Measurements from ENCODE around the gene PHTF2.

- TF ChIP-seq, protein P1, sequence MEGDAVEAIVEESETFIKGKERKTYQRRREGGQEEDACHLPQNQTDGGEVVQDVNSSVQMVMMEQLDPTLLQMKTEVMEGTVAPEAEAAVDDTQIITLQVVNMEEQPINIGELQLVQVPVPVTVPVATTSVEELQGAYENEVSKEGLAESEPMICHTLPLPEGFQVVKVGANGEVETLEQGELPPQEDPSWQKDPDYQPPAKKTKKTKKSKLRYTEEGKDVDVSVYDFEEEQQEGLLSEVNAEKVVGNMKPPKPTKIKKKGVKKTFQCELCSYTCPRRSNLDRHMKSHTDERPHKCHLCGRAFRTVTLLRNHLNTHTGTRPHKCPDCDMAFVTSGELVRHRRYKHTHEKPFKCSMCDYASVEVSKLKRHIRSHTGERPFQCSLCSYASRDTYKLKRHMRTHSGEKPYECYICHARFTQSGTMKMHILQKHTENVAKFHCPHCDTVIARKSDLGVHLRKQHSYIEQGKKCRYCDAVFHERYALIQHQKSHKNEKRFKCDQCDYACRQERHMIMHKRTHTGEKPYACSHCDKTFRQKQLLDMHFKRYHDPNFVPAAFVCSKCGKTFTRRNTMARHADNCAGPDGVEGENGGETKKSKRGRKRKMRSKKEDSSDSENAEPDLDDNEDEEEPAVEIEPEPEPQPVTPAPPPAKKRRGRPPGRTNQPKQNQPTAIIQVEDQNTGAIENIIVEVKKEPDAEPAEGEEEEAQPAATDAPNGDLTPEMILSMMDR (IDR thresholded peaks at IDR 0.05 in 2 of 3, conservative IDR thresholded peaks at IDR 0.05 in 1 of 3; ENCODE audit: control insufficient read depth in 2 of 3, extremely low read depth in 1 of 3, insufficient read depth in 1 of 3, low read depth in 3 of 3, low read length in 3 of 3): no peak
- TF ChIP-seq POU2F2 (IDR thresholded peaks at IDR 0.05; ENCODE audit: borderline replicate concordance, low read depth, low read length) (no peak), ATF3 (IDR thresholded peaks at IDR 0.05; ENCODE audit: borderline replicate concordance, extremely low read depth, low read depth, low read length) (no peak), SRF (IDR thresholded peaks at IDR 0.05; ENCODE audit: low read depth in 2 of 2, low read length in 2 of 2) (no peak), ZBED1 (IDR thresholded peaks at IDR 0.05; ENCODE audit: borderline replicate concordance) (no peak), POLR2AphosphoS5 (IDR thresholded peaks at IDR 0.05; ENCODE audit: low read length) (no peak), POLR2A (IDR thresholded peaks at IDR 0.05; ENCODE audit: low read depth, low read length) (0 out of 2 replicates have a peak, but pooled peaks have one; percentile 32), CUX1 (IDR thresholded peaks at IDR 0.05; ENCODE audit: insufficient replicate concordance, low read depth, low read length) (no peak), NFIC (IDR thresholded peaks at IDR 0.05; ENCODE audit: low read depth, low read length) (no peak)
- TF ChIP-seq, protein P2, sequence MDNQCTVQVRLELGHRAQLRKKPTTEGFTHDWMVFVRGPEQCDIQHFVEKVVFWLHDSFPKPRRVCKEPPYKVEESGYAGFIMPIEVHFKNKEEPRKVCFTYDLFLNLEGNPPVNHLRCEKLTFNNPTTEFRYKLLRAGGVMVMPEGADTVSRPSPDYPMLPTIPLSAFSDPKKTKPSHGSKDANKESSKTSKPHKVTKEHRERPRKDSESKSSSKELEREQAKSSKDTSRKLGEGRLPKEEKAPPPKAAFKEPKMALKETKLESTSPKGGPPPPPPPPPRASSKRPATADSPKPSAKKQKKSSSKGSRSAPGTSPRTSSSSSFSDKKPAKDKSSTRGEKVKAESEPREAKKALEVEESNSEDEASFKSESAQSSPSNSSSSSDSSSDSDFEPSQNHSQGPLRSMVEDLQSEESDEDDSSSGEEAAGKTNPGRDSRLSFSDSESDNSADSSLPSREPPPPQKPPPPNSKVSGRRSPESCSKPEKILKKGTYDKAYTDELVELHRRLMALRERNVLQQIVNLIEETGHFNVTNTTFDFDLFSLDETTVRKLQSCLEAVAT (IDR thresholded peaks at IDR 0.05): no peak
- TF ChIP-seq, protein P3, sequence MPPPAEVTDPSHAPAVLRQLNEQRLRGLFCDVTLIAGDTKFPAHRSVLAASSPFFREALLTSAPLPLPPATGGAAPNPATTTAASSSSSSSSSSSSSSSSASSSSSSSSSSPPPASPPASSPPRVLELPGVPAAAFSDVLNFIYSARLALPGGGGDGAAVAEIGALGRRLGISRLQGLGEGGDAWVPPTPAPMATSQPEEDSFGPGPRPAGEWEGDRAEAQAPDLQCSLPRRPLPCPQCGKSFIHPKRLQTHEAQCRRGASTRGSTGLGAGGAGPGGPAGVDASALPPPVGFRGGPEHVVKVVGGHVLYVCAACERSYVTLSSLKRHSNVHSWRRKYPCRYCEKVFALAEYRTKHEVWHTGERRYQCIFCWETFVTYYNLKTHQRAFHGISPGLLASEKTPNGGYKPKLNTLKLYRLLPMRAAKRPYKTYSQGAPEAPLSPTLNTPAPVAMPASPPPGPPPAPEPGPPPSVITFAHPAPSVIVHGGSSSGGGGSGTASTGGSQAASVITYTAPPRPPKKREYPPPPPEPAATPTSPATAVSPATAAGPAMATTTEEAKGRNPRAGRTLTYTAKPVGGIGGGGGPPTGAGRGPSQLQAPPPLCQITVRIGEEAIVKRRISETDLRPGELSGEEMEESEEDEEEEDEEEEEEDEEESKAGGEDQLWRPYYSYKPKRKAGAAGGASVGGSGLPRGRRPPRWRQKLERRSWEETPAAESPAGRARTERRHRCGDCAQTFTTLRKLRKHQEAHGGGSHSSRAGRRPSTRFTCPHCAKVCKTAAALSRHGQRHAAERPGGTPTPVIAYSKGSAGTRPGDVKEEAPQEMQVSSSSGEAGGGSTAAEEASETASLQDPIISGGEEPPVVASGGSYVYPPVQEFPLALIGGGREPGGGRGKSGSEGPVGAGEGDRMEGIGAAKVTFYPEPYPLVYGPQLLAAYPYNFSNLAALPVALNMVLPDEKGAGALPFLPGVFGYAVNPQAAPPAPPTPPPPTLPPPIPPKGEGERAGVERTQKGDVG (CRISPR knock-in tag; IDR thresholded peaks at IDR 0.05): no peak
These were observed 748 bp downstream of the PHTF2 start for GRCh38 chr7:77799078-77799964.
